HEK293 (cell line): ENCODE data around the gene TNFRSF4.

Experiments used
- CTCF ChIA-PET: fragments of 350-600 bp; formaldehyde crosslinking; extraction: SDS; loops from one replicate; lab custom pipeline; 2021; ENCODE audit warnings: antibody characterized with exemption; lab: Yijun Ruan, JAX
- POLR2A ChIA-PET: fragments of 300-600 bp; formaldehyde crosslinking; extraction: SDS; loops from one replicate; lab custom pipeline; 2020; ENCODE audit warnings: antibody characterized with exemption, inconsistent platforms; lab: Yijun Ruan, JAX
- H3K27ac ChIP-seq: fragments of 200-500 bp; sonication (Bioruptor generic); 2 replicates; pipeline ENCODE4 v1.5.1; 2014; ENCODE audit warnings: low read depth, low read length, control low read depth, inconsistent platforms; ENCODE audit errors: extremely low read depth
- H3K36me3 ChIP-seq, 2 experiments: fragments of 200-500 bp in 1 of 2; sonication (Bioruptor generic) in 1 of 2; 1 replicate in 1 of 2; 2 replicates in 1 of 2; pipeline ENCODE4 v1.5.1; 2014 to 2017; ENCODE audit warnings: inconsistent platforms in 2 of 2, low read length in 2 of 2; ENCODE audit not compliant: control insufficient read depth in 2 of 2, insufficient read depth in 1 of 2
- H3K4me1 ChIP-seq: fragments of 200-500 bp; sonication (Bioruptor generic); 2 replicates; pipeline ENCODE4 v1.5.1; 2014; ENCODE audit warnings: mild to moderate bottlenecking, low read length, inconsistent platforms; ENCODE audit not compliant: control insufficient read depth, insufficient read depth
- H3K4me3 ChIP-seq: 2 replicates; pipeline ENCODE4 v1.5.1; 2011; ENCODE audit warnings: low read depth, mild to moderate bottlenecking, control low read depth, low read length, moderate library complexity
- H3K9me3 ChIP-seq: fragments of 200-500 bp; sonication (Bioruptor generic); 2 replicates; pipeline ENCODE4 v1.5.1; 2014; ENCODE audit warnings: low read depth, low read length, inconsistent platforms; ENCODE audit not compliant: control insufficient read depth, insufficient read depth
- BCL11B ChIP-seq: fragments of 450-650 bp; formaldehyde crosslinking; IDR thresholded peaks from 2 replicates; pipeline ENCODE4 v1.5.1; 2016; ENCODE audit warnings: low read depth, missing biosample characterization, missing genetic modification characterization
- GLIS2 ChIP-seq: fragments of 450-650 bp; formaldehyde crosslinking; IDR thresholded peaks from 2 replicates; pipeline ENCODE4 v1.5.1; 2016; ENCODE audit warnings: missing biosample characterization, missing genetic modification characterization
- HIC1 ChIP-seq: fragments of 450-650 bp; formaldehyde crosslinking; IDR thresholded peaks from 2 replicates; pipeline ENCODE4 v1.5.1; 2016; ENCODE audit warnings: missing biosample characterization, missing genetic modification characterization
- HOXC10 ChIP-seq: sonication (generic); formaldehyde crosslinking; IDR thresholded peaks from 2 replicates; pipeline ENCODE4 v1.8.1; 2023; ENCODE audit warnings: mild to moderate bottlenecking, missing genetic modification reagents
- OSR2 ChIP-seq: fragments of 450-650 bp; formaldehyde crosslinking; IDR thresholded peaks from 2 replicates; pipeline ENCODE4 v1.5.1; 2016; ENCODE audit warnings: missing biosample characterization, missing genetic modification characterization
- PATZ1 ChIP-seq: fragments of 450-650 bp; formaldehyde crosslinking; IDR thresholded peaks from 2 replicates; pipeline ENCODE4 v1.5.1; 2016; ENCODE audit warnings: missing biosample characterization, missing genetic modification characterization
- PRDM10 ChIP-seq: fragments of 450-650 bp; formaldehyde crosslinking; IDR thresholded peaks from 2 replicates; pipeline ENCODE4 v1.5.1; 2016; ENCODE audit warnings: missing biosample characterization, missing genetic modification characterization
- TCF7L2 ChIP-seq: IDR thresholded peaks from 2 replicates; pipeline ENCODE4 v1.6.1; 2011; ENCODE audit warnings: low read depth, mild to moderate bottlenecking, inconsistent platforms, low read length, moderate library complexity, borderline replicate concordance
- YY1 ChIP-seq: fragments of 450-650 bp; formaldehyde crosslinking; IDR thresholded peaks from 2 replicates; pipeline ENCODE4 v1.5.1; 2018; ENCODE audit warnings: missing biosample characterization, missing genetic modification characterization
- ZBTB10 ChIP-seq: fragments of 450-650 bp; formaldehyde crosslinking; IDR thresholded peaks from 2 replicates; pipeline ENCODE4 v1.5.1; 2016; ENCODE audit warnings: missing biosample characterization, missing genetic modification characterization
- ZBTB8A ChIP-seq: fragments of 450-650 bp; formaldehyde crosslinking; IDR thresholded peaks from 2 replicates; pipeline ENCODE4 v1.5.1; 2016; ENCODE audit warnings: missing biosample characterization, missing genetic modification characterization
- ZNF133 ChIP-seq: fragments of 450-650 bp; formaldehyde crosslinking; IDR thresholded peaks from 2 replicates; pipeline ENCODE4 v1.5.1; 2016; ENCODE audit warnings: missing biosample characterization, missing genetic modification characterization
- ZNF280D ChIP-seq: fragments of 450-650 bp; formaldehyde crosslinking; IDR thresholded peaks from 2 replicates; pipeline ENCODE4 v1.5.1; 2016; ENCODE audit warnings: missing biosample characterization, missing genetic modification characterization
- ZNF292 ChIP-seq: fragments of 450-650 bp; formaldehyde crosslinking; IDR thresholded peaks from 2 replicates; pipeline ENCODE4 v1.5.1; 2016; ENCODE audit warnings: low read depth, missing biosample characterization, missing genetic modification characterization, borderline replicate concordance
- ZNF335 ChIP-seq: fragments of 450-650 bp; formaldehyde crosslinking; conservative IDR thresholded peaks from 2 replicates; pipeline ENCODE4 v1.5.1; 2016; ENCODE audit warnings: missing biosample characterization, missing genetic modification characterization
- ZNF610 ChIP-seq: fragments of 450-650 bp; formaldehyde crosslinking; IDR thresholded peaks from 2 replicates; pipeline ENCODE4 v1.5.1; 2016; ENCODE audit warnings: missing biosample characterization, missing genetic modification characterization, borderline replicate concordance
- ZNF664 ChIP-seq: fragments of 450-650 bp; formaldehyde crosslinking; IDR thresholded peaks from 2 replicates; pipeline ENCODE4 v1.5.1; 2016; ENCODE audit warnings: missing biosample characterization, missing genetic modification characterization

TNFRSF4 gene

GRCh38 chr1:1199141-1199960 lies 14.6 kb downstream of the TNFRSF4 start:
- TF ChIP-seq BCL11B (tag by site-specific recombination) (peak; percentile 21; the same call in 1 of the 2 replicates), PATZ1 (tag by site-specific recombination) (no peak), ZNF335 (tag by site-specific recombination) (0 out of 2 replicates have a peak, but pooled peaks have one; percentile 12), TCF7L2 (no peak), ZNF292 (tag by site-specific recombination) (no peak), GLIS2 (tag by site-specific recombination) (0 out of 2 replicates have a peak, but pooled peaks have one; percentile 12), ZBTB8A (peak; percentile 33; the same call in 1 of the 2 replicates), PRDM10 (tag by site-specific recombination) (peak; percentile 80), ZBTB10 (tag by site-specific recombination) (0 out of 2 replicates have a peak, but pooled peaks have one; percentile 19), ZNF280D (tag by site-specific recombination) (no peak), ZNF133 (no peak), YY1 (tag by site-specific recombination) (no peak), HIC1 (tag by site-specific recombination) (peak; percentile 51; the same call in 1 of the 2 replicates), ZNF610 (tag by site-specific recombination) (no peak), HOXC10 (CRISPR knock-in tag) (no peak), ZNF664 (tag by site-specific recombination) (no peak), OSR2 (tag by site-specific recombination) (no peak)
- Histone ChIP-seq H3K4me1 (no peaks in the 10 kb centered on the region), H3K27ac (no peak overlapping the region), H3K4me3 (no peak overlapping the region), H3K36me3 (no peaks in the 10 kb centered on the region), H3K9me3 (no peaks in the 10 kb centered on the region)
- ChIA-PET CTCF (no interaction called here), POLR2A (interaction anchor here (0.5 to 0.9 kb wide), 2 partner anchors 10 to 16 kb away, joined by 3 to 5 read pairs; no protein-coding TSS in a partner anchor)
